H9 (cell line): Measurements from ENCODE around the gene TRMT1. TPM values are rescaled to one million over a fixed set of nuclear protein-coding genes. Genes with fewer than 3 reads are reported as not detected.

Experiments used
- DNase-seq: peaks from one replicate; pipeline ENCODE4 v3.0.0-alpha.2; 2017
- H2AFZ ChIP-seq: one replicate; pipeline ENCODE4 v1.6.1; 2013; ENCODE audit warnings: mild to moderate bottlenecking, low read length, control low read depth, moderate library complexity
- H2AK5ac ChIP-seq: 2 replicates; pipeline ENCODE4 v1.6.1; 2013; ENCODE audit warnings: low read length, control low read depth, mixed read lengths; ENCODE audit not compliant: insufficient read length
- H2BK120ac ChIP-seq: one replicate; pipeline ENCODE4 v1.6.1; 2013; ENCODE audit warnings: low read depth, mild to moderate bottlenecking, low read length, control low read depth, inconsistent platforms; ENCODE audit not compliant: poor library complexity, severe bottlenecking
- H2BK12ac ChIP-seq: 2 replicates; pipeline ENCODE4 v1.6.1; 2013; ENCODE audit warnings: low read length, control low read depth, mixed read lengths, low read depth; ENCODE audit not compliant: insufficient read length
- H2BK15ac ChIP-seq: 2 replicates; pipeline ENCODE4 v1.6.1; 2013; ENCODE audit warnings: low read depth, low read length, control low read depth
- H2BK20ac ChIP-seq: one replicate; pipeline ENCODE4 v1.6.1; 2013; ENCODE audit warnings: low read depth, mild to moderate bottlenecking, low read length, control low read depth, inconsistent platforms; ENCODE audit not compliant: poor library complexity, severe bottlenecking
- H2BK5ac ChIP-seq: 2 replicates; pipeline ENCODE4 v1.6.1; 2013; ENCODE audit warnings: low read length, control low read depth, mixed read lengths; ENCODE audit not compliant: insufficient read length
- H3K14ac ChIP-seq: 2 replicates; pipeline ENCODE4 v1.6.1; 2013; ENCODE audit warnings: low read length, control low read depth; ENCODE audit not compliant: insufficient read depth
- H3K18ac ChIP-seq: 2 replicates; pipeline ENCODE4 v1.6.1; 2013; ENCODE audit warnings: low read depth, mild to moderate bottlenecking, mixed read lengths, low read length, control low read depth; ENCODE audit not compliant: insufficient read length
- H3K23ac ChIP-seq: 2 replicates; pipeline ENCODE4 v1.6.1; 2013; ENCODE audit warnings: low read length, control low read depth, mixed read lengths, low read depth; ENCODE audit not compliant: insufficient read length
- H3K23me2 ChIP-seq: 2 replicates; pipeline ENCODE4 v1.6.1; 2013; ENCODE audit warnings: low read depth, mild to moderate bottlenecking, mixed read lengths, low read length, control low read depth; ENCODE audit not compliant: insufficient read length, poor library complexity, severe bottlenecking
- H3K27ac ChIP-seq: 2 replicates; pipeline ENCODE4 v1.5.1; 2013; ENCODE audit warnings: low read length, control low read depth, mixed read lengths, low read depth; ENCODE audit not compliant: insufficient read length
- H3K27me3 ChIP-seq: 2 replicates; pipeline ENCODE4 v1.6.1; 2013; ENCODE audit warnings: low read length, control low read depth, inconsistent platforms; ENCODE audit not compliant: insufficient read depth
- H3K4ac ChIP-seq: 2 replicates; pipeline ENCODE4 v1.6.1; 2013; ENCODE audit warnings: low read depth, mild to moderate bottlenecking, control low read depth, inconsistent platforms, low read length, moderate library complexity
- H3K4me1 ChIP-seq: 2 replicates; pipeline ENCODE4 v1.6.1; 2013; ENCODE audit warnings: low read length, control low read depth, inconsistent platforms; ENCODE audit not compliant: insufficient read depth
- H3K4me2 ChIP-seq: 2 replicates; pipeline ENCODE4 v1.6.1; 2013; ENCODE audit warnings: low read length, control low read depth, mixed read lengths; ENCODE audit not compliant: insufficient read length, insufficient read depth
- H3K56ac ChIP-seq: 2 replicates; pipeline ENCODE4 v1.6.1; 2013; ENCODE audit warnings: low read depth, mild to moderate bottlenecking, mixed read lengths, low read length, control low read depth; ENCODE audit not compliant: insufficient read length
- H3K79me1 ChIP-seq: 2 replicates; pipeline ENCODE4 v1.6.1; 2013; ENCODE audit warnings: low read depth, mild to moderate bottlenecking, moderate library complexity, low read length, control low read depth, inconsistent platforms; ENCODE audit not compliant: insufficient read depth, poor library complexity, severe bottlenecking
- H3K79me2 ChIP-seq: 2 replicates; pipeline ENCODE4 v1.6.1; 2013; ENCODE audit warnings: low read length, control low read depth, inconsistent platforms; ENCODE audit not compliant: insufficient read depth
- H3K9ac ChIP-seq: 2 replicates; pipeline ENCODE4 v1.6.1; 2013; ENCODE audit warnings: low read length, control low read depth, mixed read lengths; ENCODE audit not compliant: insufficient read length; ENCODE audit errors: extremely low read depth
- H3K9me3 ChIP-seq: one replicate; pipeline ENCODE4 v1.6.1; 2013; ENCODE audit warnings: low read depth, low read length, inconsistent platforms; ENCODE audit not compliant: control insufficient read depth
- H3T11ph ChIP-seq: one replicate; pipeline ENCODE4 v1.6.1; 2013; ENCODE audit warnings: mild to moderate bottlenecking, low read length, control low read depth, inconsistent platforms
- H4K20me1 ChIP-seq: one replicate; pipeline ENCODE4 v1.6.1; 2013; ENCODE audit not compliant: control insufficient read depth, insufficient read length, insufficient read depth
- H4K5ac ChIP-seq: 2 replicates; pipeline ENCODE4 v1.6.1; 2013; ENCODE audit warnings: low read depth, mild to moderate bottlenecking, mixed read lengths, low read length, control low read depth; ENCODE audit not compliant: insufficient read length
- H4K8ac ChIP-seq: replicated peaks from 2 replicates; pipeline ENCODE4 v1.6.1; 2013; ENCODE audit warnings: low read length, control low read depth, mixed read lengths, low read depth; ENCODE audit not compliant: insufficient read length
- H4K91ac ChIP-seq: 2 replicates; pipeline ENCODE4 v1.6.1; 2013; ENCODE audit warnings: low read depth, mild to moderate bottlenecking, moderate library complexity, mixed read lengths, low read length, control low read depth; ENCODE audit not compliant: insufficient read length
- H3K27ac Mint-ChIP-seq, 3 experiments: 2 replicates in 2 of 3; 3 replicates in 1 of 3; pipeline ENCODE4 v1.8.0; 2020 to 2021; ENCODE audit warnings: mixed read lengths in 3 of 3, mild to moderate bottlenecking in 1 of 3, moderate library complexity in 1 of 3
- H3K27me3 Mint-ChIP-seq: 2 replicates; pipeline ENCODE4 v1.8.0; 2021; ENCODE audit warnings: low read depth, mild to moderate bottlenecking, moderate library complexity, mixed read lengths
- H3K36me3 Mint-ChIP-seq, 3 experiments: 2 replicates in 2 of 3; 3 replicates in 1 of 3; pipeline ENCODE4 v1.8.0; 2020 to 2021; ENCODE audit warnings: low read depth in 3 of 3, mixed read lengths in 3 of 3; ENCODE audit not compliant: insufficient read depth in 1 of 3
- H3K4me1 Mint-ChIP-seq, 2 experiments: 2 replicates each; pipeline ENCODE4 v1.8.0; 2020; ENCODE audit warnings: mixed read lengths in 2 of 2
- H3K4me3 Mint-ChIP-seq, 2 experiments: 2 replicates in 1 of 2; 3 replicates in 1 of 2; pipeline ENCODE4 v1.8.0; 2020 to 2021; ENCODE audit warnings: mild to moderate bottlenecking in 2 of 2, mixed read lengths in 2 of 2, moderate library complexity in 1 of 2
- H3K9me3 Mint-ChIP-seq, 2 experiments: 2 replicates in 1 of 2; 3 replicates in 1 of 2; pipeline ENCODE4 v1.8.0; 2020; ENCODE audit warnings: mild to moderate bottlenecking in 2 of 2, mixed read lengths in 2 of 2, moderate library complexity in 1 of 2
- CTCF ChIP-seq: fragments of 200-600 bp; sonication (generic); conservative IDR thresholded peaks from 3 replicates; pipeline ENCODE4 v1.8.0; 2021; ENCODE audit warnings: antibody characterized with exemption, mild to moderate bottlenecking
- WGBS: extraction: QIAGEN DNeasy Blood & Tissue Kit; methylation state at CpG from one replicate; pipeline ENCODE4 v1.1.7; 2013; ENCODE audit warnings: missing lambda C conversion rate, low lambda C conversion rate, mixed read lengths; ENCODE audit not compliant: insufficient read length; ENCODE audit errors: extremely low coverage; 5-methylcytosine and 5-hydroxymethylcytosine counted together
- total RNA-seq: library from RNA; stranded (reverse); gene quantifications from 2 replicates; pipeline ENCODE4 v1.2.1, GENCODE V29; 2021

TRMT1 gene
- total RNA-seq, 1 experiment from 2014 or later: 95.7 TPM

- TF ChIP-seq CTCF: no peak
- Histone ChIP-seq H3K27me3 (no peaks in the 10 kb centered on the region), H3K9ac (peak overlapping the region; percentile 5), H3K14ac (peak overlapping the region; percentile 39), H3K4me2 (peak overlapping the region; percentile 51), H3K27ac (peak overlapping the region; percentile 84), H2BK15ac (no peak overlapping the region), H4K5ac (no peak overlapping the region), H2BK120ac (no peak overlapping the region), H3K23me2 (peaks cover 15% of the 10 kb centered on the region), H3K4me1 (peaks cover 7% of the 10 kb centered on the region; the same call in 1 of the 2 replicates), H3K18ac (peak overlapping the region; percentile 78), H3K56ac (no peak overlapping the region), H3K79me2 (no peaks in the 10 kb centered on the region), H4K91ac (no peak overlapping the region), H3K79me1 (no peaks in the 10 kb centered on the region), H3K4ac (no peak overlapping the region; the same call in 1 of the 2 replicates), H2AFZ (no peak overlapping the region), H2BK12ac (no peak overlapping the region), H3K23ac (no peak overlapping the region), H3T11ph (no peak overlapping the region), H2BK5ac (no peak overlapping the region), H4K8ac (no peak overlapping the region), H3K9me3 (no peaks in the 10 kb centered on the region), H2AK5ac (no peak overlapping the region), H2BK20ac (no peak overlapping the region), H4K20me1 (no peaks in the 10 kb centered on the region)
- H3K36me3 Mint-ChIP-seq: 0 out of 7 replicates have a peak, but pooled peaks cover 0 to under 1% (median 0%) of the 10 kb centered on the region in 3 experiments
- peak overlapping the region; percentile 64 to 81 for H3K4me3 Mint-ChIP-seq
- peak overlapping the region; percentile 100 for H3K27ac Mint-ChIP-seq
- H3K27me3 Mint-ChIP-seq: no peaks in the 10 kb centered on the region
- peaks cover 40 to 47% of the 10 kb centered on the region in 2 experiments for H3K4me1 Mint-ChIP-seq
- WGBS: no CpG with 5 or more reads among the region's 19 CpGs
- DNase-seq: peak; percentile 100
- H3K9me3 Mint-ChIP-seq: no peaks in the 10 kb centered on the region
These were observed 48.0 kb upstream of the TRMT1 start for GRCh38 chr19:13164343-13165161.
